ENCODE results near the gene RAB3A. TPM values are rescaled to one million over a fixed set of nuclear protein-coding genes. Genes with fewer than 3 reads are reported as not detected.

The RAB3A gene
- total and polyA plus RNA-seq, 9 of the 15 experiments (the other 6 are each of a cell fraction or from before 2014, with no cell fraction given), result 0.17 to 5.1 (median 0.90) TPM; not detected in 1

- TF ChIP-seq NUFIP1 (IDR thresholded peaks at IDR 0.05; ENCODE audit: partially characterized antibody) (no peak), WHSC1 (IDR thresholded peaks at IDR 0.05; ENCODE audit: low read length) (no peak), YBX1 (IDR thresholded peaks at IDR 0.05) (no peak), ZFP36 (IDR thresholded peaks at IDR 0.05; ENCODE audit: low read depth, low read length, partially characterized antibody) (peak; percentile 86), FOXJ2 (tag; IDR thresholded peaks at IDR 0.05) (no peak), CHD2 (IDR thresholded peaks at IDR 0.05; ENCODE audit: low read depth, low read length) (no peak), ZNF639 (CRISPR knock-in tag; conservative IDR thresholded peaks at IDR 0.05 in 1 of 2, IDR thresholded peaks at IDR 0.05 in 1 of 2) (no peak), ZNF57 (CRISPR knock-in tag; IDR thresholded peaks at IDR 0.05) (no peak), ZNF146 (CRISPR knock-in tag; IDR thresholded peaks at IDR 0.05; ENCODE audit: unreplicated experiment) (no peak), ZBTB43 (CRISPR knock-in tag; IDR thresholded peaks at IDR 0.05) (no peak), POLR2A (conservative IDR thresholded peaks at IDR 0.05) (peak; percentile 43; the same call in 1 of the 2 replicates), NFIX (CRISPR knock-in tag; IDR thresholded peaks at IDR 0.05; ENCODE audit: low read depth) (no peak), SP2 (IDR thresholded peaks at IDR 0.05; ENCODE audit: extremely low read depth, low read depth, low read length, poor library complexity, severe bottlenecking) (no peak), BCOR (IDR thresholded peaks at IDR 0.05) (peak; percentile 95), PHB (CRISPR knock-in tag; IDR thresholded peaks at IDR 0.05) (no peak), ZBTB8A (IDR thresholded peaks at IDR 0.05; ENCODE audit: partially characterized antibody) (no peak), SRSF7 (optimal IDR thresholded peaks at IDR 0.05; ENCODE audit: low read depth, low read length) (no peak), HSF4 (CRISPR knock-in tag; IDR thresholded peaks at IDR 0.05; ENCODE audit: borderline replicate concordance) (no peak), CTCF (IDR thresholded peaks at IDR 0.05 in 2 of 3, conservative IDR thresholded peaks at IDR 0.05 in 1 of 3; ENCODE audit: insufficient read depth in 2 of 3, low read depth in 1 of 3, low read length in 3 of 3) (no peak), CTBP1 (IDR thresholded peaks at IDR 0.05; ENCODE audit: borderline replicate concordance) (no peak), E2F6 (IDR thresholded peaks at IDR 0.05; ENCODE audit: borderline replicate concordance in 1 of 2, extremely low read depth in 1 of 2, insufficient read depth in 1 of 2, insufficient read length in 1 of 2, low read depth in 1 of 2, low read length in 1 of 2, poor library complexity in 1 of 2, severe bottlenecking in 1 of 2) (no peak), MLX (CRISPR knock-in tag; conservative IDR thresholded peaks at IDR 0.05) (no peak)
These were observed 32.1 kb downstream of the RAB3A start (continued) for GRCh38 chr19:18171605-18172327.
